Stimulated activated CD4-positive, alpha-beta T cell treated with anti-CD3 and anti-CD28 coated beads, TNF-alpha, amount 100 ng/mL, for 1 hour (primary cell): Measurements from ENCODE around the gene MYO7B.

Source experiments
- DNase-seq, 3 donors: peaks; one replicate each; pipeline ENCODE4 v3.0.0-alpha.2; 2020; ENCODE audit warnings: low read depth in 3 of 3, low spot score in 1 of 3

MYO7B gene

GRCh38 chr2:127535422-127535901 is at the start of gene MYO7B:
TSS of gene MYO7B (plus strand) at chr2:127535683. CDS start at chr2:127559723, 24,040 bp downstream.
- DNase-seq = no peak

DNA sequence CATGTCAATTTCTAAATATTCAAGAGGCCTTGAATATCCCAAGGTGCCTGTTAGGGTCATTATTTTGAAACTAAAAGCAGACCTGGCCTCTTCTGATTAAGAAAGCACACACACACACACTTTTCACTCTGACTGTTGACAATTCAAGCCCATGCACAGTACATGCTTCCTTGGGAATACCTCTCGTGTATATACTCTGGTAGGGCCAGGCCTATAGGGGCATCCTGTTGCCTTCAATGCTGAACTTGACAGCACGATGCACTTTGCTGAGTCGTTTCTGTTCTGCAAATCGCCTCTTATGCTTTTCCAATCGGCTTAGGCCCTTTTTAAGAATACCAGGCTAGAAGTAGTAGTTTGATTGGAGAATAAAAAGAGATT is 49.8 kb upstream of the MYO7B start:
- no peak for DNase-seq

DNA sequence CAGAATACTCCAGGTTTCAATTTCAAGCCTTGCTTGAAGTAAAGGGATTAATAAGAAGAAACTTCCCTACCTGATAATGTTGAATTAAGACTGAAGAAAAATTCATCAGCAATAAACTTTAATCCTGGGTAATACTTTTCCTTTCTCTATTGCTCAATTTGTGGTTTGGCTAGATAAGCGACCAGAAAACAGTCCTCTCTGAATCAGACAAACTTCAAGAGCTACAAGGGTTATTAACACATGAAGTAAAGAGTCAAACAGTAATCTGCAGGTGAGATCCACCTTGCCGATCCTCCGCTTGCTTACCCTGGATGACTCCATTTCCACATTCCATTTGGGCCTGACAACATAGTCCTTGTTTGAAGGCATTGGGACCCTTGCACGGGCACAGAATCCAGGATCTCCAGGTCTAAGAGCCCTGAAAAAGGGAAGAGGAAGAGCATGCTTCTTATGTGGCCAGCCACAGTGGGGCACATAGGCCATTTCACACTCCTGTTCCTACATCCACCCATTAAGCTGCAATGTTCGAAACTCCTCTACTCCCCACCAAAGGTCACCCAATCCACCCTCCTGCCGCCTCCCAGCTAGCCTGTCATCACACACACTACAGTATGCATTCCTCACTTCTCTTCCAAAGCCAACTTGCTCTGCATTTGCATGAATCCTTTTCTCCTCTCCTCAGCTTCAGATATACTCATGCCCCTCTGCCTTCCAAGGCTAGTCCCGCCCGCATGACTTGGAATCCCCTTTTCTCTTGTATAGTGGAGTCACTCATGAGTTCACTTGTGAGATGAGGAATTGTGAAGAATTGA is 49.0 kb upstream of the MYO7B start:
- no peak for DNase-seq

- DNase-seq = no peak
Measured at GRCh38 chr2:127490283-127490682, 45.2 kb upstream of the MYO7B start.

DNA sequence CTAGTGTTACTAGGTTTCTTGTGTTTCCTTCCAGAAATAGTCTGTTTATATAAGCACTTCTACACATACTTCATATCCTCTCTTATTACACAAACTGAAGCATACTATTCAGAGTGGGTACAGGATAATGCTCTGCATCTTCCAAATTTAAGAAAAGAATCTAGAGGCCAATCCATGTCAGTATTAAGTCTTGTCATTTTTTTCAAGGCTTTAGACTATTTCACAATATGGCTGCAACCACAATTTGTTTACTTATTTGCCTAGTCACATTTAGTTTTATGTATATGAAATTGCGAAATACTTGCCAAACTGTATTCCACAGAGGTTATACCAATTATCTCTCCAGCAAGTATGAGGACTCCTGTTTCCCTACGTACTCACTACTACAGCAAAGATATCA is 37.1 kb upstream of the MYO7B start:
- DNase-seq = no peak

GRCh38 chr2:127503491-127503890 is 32.0 kb upstream of the MYO7B start:
- DNase-seq = no peak

DNA sequence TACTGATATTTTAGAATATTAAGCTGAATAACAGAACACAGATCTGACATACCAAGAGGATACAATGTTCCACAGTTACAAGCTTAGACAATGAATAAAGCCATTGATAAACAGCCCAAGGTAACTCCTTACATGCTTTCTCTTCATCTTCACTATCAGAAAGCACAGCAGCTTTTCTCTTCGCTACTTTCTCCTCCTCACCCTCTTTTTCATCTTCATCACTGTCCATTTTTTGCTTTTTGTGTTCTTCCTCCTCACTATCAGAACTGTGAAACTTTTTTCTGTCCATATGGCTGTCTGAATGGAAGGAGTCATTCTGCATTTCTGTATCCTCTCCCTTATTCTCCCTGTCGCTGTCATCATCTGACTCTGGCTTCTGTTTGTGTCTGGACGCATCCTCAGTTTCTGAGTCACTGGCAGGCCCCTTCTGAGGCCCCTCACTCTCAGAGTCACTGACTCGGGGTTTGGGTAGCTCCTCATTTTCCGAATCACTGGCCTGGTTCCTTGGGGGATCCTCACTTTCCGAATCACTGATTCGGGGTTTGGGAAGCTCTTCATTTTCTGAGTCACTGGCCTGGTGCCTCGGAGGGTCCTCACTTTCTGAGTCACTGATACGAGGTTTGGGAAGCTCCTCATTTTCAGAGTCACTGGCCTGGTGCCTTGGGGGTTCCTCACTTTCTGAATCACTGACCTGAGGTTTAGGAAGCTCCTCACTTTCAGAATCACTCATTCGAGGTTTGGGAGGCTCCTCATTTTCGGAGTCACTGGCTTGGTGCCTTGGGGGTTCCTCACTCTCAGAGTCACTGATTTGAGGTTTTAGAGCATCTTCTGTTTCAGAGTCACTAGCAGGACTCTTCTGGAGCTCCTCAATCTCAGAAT is 30.7 kb upstream of the MYO7B start:
- DNase-seq = no peak

DNA sequence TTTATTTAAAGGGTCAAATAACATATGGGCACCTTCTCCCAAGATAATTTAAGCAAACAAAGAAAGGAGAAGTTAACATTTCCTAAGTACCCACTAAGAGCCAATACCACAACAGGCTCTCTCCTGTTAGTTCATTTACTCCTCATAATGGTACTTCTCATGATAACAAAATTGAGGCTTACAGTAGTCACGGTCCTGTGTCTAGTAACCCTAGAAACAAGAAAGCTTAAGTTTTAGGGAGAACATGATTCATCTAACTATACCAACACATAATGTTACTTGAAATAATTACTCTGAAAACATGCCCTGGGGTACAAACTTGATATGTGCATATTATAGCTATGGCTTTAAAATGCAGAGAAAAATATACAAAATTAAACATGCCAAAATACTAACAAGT is 29.0 kb upstream of the MYO7B start:
- DNase-seq = no peak

- no peak for DNase-seq
Measured at GRCh38 chr2:127508023-127508630, 27.4 kb upstream of the MYO7B start.

DNA sequence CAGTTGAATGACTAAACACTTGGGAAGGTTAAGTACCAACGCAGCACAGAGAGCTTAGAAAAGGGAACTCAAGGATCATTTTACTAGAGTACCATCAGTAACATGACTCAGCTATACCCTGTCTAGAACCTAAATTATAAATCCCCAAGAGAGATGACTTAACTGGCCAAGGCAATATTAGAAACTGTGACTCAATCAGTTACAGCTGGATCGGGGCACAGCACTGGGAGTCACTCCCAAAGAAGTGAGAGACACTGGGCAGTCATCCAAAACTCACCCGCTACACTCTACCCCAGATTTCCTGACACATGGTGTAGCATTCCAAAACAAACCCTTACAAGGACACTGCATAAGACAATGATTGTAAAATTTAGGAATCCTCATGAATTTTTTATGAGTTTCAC is 26.9 kb upstream of the MYO7B start:
- DNase-seq = no peak

DNA sequence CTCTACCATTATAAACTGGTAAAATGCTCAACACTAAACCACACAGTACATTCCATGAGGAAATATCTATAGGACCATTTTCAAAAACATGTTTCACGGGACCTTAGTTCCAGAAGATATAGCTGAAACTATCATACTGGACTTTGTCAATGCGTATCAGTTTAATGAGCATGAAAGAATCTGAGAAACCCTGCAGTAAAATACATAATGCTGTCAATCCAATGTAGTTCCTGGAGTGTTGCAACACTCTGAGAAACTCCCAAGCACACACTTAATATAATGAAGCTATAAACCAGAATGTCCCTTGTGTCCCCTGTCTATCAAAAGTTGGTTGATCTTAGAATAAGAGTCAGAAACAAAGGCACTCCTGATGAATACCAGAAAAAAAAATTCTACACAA is 25.4 kb upstream of the MYO7B start:
- no peak for DNase-seq

- DNase-seq = no peak
Measured at GRCh38 chr2:127511090-127511695, 24.3 kb upstream of the MYO7B start.

GRCh38 chr2:127511917-127512316 is 23.6 kb upstream of the MYO7B start:
- DNase-seq = no peak

- no peak for DNase-seq
Measured at GRCh38 chr2:127512362-127512761, 23.1 kb upstream of the MYO7B start.

- DNase-seq = no peak
Measured at GRCh38 chr2:127514076-127514475, 21.4 kb upstream of the MYO7B start.

GRCh38 chr2:127514485-127514884 is 21.0 kb upstream of the MYO7B start:
- no peak for DNase-seq

- DNase-seq = no peak
Measured at GRCh38 chr2:127515383-127515915, 20.0 kb upstream of the MYO7B start.

DNA sequence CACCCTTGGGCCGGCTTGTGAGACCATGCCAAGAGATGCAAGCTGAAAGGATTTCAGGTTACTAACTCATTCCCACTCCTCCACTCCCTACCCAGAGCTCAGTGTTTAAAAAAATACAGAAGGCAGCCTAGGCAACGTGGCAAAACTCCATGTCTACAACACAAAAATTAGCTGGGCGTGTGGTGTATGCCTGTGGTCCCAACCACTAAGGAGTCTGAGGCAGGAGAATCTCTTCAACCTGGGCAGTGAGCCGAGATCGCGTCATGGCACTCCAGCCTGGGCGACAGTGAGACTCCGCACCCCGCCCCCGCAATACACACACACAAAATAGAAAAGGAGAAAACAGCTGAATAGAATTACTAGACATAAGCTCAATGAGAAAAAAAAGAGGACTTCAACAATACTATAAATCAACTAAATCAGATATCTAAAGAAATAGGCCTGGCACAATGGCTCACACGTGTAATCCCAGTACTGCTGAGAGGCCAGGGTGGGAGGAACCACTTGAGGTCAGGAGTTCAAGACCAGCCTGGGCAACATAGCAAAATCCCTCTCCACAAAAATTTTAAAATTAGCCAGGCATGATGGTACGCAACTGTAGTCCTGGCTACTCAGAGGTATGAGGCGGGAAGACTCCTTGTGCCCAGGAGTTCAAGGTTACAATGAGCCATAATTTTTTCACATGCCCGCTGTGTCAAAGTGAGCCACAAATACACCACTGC is 19.3 kb upstream of the MYO7B start:
- DNase-seq = no peak

GRCh38 chr2:127517465-127517864 is 18.0 kb upstream of the MYO7B start:
- no peak for DNase-seq

GRCh38 chr2:127520424-127520823 is 15.1 kb upstream of the MYO7B start:
- no peak for DNase-seq
